GM18499 (cell line): Measurements from ENCODE around the gene TRAF6.
"Not testable (repeated sequence)": the region's sequence is repeated elsewhere in the genome, so short reads cannot be mapped to it uniquely, and the experiment has no call there.

Experiments
- ATAC-seq: cut with Tn5 transposase; IDR thresholded peaks from one replicate; pipeline ENCODE4 v1.9.1; 2021; ENCODE audit warnings: moderate number of reproducible peaks; ENCODE audit not compliant: insufficient read depth, unreplicated experiment

Gene TRAF6

DNA sequence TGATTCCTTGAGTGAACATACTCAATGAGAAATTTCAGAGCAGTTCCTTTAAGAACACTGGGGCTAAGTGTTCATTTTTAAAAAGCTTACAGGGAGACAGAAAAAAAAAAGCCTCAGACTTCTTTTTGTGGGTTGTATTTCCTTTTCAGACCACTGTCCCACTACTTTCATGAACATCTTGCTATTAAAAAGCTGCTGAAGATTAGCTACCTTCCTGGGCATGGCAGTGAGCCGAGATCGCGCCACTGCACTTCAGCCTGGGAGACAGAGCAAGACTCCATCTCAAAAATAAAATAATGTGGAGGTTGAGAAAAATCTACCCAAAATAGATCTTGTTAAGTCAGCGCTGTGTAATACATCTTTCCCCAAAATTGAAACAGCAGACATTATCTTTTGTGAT is 10.8 kb downstream of the TRAF6 start:
- no peak for ATAC-seq

DNA sequence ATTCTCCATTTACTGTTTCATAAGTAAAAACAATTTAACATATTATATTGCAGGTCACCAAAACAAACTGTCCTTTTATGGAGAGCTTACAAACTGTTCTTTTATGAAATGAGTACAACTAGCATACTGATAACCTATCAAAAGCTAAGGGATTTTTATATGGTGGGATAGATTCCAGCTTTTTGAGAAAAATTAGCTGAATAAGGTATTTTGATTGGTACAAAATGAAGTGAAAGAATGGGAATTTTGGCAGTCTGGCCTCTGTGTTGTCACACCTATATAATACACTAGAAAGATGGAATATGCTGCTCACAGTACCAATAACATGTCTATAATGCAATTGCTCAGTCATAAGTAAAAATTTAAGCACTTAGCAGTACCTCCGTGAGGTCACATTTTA is 11.4 kb downstream of the TRAF6 start:
- no peak for ATAC-seq

DNA sequence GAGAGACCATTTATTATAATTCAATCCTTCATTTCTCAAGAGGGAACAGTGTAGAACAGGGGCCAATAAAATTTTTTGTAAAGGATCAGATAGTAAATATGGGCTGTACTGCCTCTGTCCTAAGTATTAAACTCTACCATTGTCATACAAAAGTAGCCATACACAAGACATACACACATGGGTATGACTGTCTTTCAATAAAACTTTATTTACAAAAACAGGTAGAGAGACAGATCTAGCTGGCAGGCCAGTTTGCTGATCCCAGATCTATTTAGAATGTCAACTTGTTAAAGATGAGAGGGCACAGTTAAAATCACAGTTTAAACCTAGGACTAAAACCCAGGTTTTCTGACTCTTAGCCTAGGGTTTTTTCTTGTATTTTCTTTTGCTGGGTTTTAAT is 16.7 kb downstream of the TRAF6 start:
- no peak for ATAC-seq

DNA sequence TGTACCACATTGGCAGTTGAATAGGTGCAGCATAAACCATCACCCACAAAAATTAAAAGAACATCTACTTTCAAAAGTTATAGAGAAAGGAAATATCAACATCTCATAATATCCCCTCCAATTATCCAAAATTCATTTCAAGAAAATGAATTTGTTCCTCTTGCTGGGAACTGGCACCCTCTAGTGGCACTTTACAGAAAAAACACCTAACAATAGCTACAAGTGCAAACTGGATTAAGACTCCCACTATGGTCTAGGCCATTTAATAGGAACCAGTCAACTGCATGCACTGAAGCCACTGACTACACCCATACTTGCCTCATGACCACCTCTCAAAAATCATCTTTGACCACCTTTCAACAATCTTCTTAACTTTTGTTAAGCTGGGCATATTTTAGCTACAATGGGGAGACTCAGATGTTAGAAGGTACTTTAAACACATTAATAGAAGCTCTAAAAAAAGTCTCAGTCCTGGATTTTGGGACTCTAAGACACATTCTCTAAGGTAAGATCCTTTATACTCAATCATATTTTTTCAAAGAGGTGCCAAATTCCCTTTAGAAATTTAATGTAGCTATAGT is 17.3 kb downstream of the TRAF6 start:
- ATAC-seq, result no peak

DNA sequence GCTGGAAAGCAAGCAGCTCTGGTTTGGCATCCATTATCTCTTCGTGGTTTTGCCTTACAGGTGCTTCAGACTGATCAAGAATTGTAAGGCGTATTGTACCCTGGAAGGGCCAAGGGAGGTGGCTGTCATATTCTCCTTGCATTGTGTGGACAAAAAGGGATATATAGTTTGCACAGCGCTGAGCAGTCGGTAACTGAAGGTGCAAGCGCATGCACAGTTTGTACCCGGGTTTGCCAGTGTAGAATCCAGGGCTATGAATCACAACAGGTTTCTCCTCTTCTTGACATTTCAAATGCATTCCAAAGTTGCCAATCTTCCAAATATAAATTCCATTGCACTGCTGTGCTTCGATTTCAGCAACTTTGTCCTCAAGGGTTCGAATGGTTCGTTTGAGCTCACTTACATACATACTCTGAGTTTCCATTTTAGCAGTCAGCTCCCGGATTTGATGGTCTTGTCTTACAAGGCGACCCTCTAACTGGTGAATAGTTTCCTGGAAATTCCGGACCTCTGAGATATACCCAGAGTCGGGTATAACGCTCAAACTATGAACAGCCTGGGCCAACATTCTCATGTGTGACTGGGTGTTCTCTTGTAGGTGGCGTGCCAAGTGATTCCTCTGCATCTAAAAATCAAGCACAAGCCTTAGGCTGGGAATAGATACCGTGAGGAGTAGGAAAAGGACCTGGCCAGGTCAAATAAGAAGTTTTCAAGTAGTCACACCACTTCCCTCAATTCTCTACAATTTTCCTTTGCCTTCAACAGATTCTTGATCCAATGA is 19.9 kb downstream of the TRAF6 start:
- no peak for ATAC-seq

DNA sequence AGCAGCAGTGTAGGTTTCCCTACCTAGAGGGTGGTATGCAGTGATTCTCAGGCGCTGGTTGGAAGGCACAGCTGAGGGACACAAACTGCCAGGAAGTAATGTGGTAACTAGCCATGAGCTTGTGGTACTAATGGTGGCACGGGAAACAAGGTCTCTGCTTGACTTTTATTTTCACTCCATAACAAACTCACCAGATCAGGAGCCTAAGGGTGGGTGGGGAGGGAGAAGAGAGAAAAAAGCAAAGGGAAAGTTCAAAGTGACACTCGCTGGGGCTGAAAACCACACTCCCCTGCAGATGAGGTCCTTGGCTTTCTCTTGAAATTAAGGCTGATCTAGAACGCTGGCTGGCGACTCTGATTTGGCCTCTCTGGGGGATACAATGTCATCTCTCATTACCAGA is 22.0 kb downstream of the TRAF6 start:
- no peak for ATAC-seq

DNA sequence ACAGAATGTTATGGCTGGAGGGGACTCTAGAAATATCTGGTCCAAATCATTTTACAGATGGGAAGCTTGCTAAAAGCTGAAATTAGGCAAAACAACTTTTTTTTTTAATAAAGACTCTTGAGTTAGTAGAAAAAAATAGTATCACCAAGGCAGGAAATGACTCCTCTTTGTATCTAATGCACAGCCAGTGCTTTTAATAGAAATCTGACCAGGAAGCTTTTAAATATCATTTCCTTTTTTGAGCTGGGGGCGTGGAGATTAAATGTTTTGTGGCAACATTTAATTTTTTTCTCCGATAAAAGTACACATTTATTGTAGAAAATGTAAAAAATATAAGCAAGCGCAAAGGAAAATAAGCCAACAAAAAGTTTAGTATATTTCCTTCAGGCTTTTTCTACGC is 22.5 kb downstream of the TRAF6 start:
- no peak for ATAC-seq

DNA sequence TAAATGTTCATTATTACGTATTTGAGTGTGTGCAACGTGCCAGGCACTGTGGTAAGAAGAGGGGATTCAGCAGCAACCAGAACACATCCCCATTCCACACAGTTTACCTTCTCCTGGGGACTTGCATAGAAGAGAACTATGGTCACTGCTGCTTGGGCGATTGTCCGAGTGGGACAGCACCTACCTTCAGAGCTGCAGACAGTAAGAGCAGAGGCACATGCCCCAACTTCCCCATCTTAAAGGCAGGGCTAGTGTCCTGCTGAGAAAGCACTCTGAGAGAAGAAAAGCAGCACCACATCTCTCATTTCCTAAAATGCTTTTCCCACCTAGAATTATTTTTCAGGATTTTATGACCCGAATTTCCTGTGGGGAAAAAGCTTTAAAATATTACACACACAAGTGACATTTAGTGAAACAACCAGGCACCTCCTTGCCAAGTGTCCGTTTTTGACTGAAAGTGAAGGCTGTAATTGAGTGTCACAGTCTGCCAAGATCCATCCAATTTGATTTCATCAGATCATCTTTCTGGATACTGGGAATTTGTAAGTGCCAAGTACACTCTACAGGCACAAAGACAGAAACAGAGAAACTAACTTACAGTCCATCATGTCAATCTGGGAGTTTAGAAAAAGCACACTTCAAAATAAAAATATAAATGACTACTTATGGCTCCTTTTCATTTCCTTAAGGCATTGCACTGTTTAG is 24.6 kb downstream of the TRAF6 start:
- no peak for ATAC-seq

DNA sequence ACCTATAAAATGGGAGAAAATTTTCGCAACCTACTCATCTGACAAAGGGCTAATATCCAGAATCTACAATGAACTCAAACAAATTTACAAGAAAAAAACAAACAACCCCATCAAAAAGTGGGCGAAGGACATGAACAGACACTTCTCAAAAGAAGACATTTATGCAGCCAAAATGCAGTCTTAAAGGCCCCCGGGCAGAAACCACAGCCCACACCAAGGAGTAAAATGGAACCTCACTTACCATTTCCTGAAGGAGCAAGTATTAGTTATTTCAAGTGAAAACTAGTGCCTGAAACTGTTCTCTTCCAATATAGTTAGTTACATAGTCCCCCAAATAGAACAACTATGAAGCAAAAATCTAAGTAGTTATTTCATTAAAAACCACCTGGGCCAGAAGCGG is 27.0 kb downstream of the TRAF6 start:
- not testable (repeated sequence) for ATAC-seq

DNA sequence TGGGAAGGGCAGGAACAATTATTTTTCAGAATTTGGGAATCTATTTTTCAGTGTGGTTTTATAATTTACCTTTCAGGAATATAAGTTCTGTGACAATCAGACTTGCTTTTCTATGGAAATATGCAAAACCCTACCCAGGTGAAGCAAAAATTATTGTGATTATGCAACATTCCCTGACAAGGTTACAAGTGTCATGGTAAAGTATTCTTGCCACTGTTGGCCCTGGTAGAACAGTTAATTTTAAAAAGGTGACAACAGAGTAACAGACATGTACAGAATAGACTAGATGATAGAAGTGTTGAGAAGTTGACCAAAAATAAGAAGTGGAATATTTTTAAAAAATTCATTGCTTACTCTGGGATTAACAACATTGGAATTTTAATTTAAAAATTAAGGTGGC is 29.2 kb downstream of the TRAF6 start:
- no peak for ATAC-seq

DNA sequence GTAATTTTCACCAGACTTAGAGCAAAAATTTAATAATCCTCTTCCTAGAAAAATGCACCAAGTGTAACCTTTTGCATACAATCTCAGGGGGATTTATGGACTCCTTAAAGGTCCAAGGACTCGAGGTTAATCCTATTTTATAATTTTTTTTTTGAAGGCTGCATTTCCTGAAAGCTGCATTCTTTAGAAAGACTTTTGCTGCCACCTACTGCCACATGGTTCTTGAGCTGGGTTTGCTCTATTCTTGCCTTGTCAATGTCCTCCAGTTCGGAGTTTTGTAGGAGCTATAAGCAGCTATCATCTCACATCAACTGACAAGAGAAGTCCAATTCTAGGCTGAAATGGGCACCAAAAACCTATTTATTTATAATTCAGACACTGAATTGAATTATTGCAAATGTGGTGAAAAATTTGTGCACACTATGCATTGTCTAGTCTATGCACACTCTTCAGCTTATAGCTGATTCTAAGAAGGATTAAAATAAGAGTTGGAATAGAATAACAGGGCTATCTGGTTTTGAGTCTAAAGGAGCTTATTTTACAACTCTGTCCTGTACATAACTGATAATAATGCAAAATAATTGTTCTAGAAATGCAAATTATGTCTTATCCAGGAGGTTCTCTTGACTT is 31.3 kb downstream of the TRAF6 start:
- no peak for ATAC-seq

DNA sequence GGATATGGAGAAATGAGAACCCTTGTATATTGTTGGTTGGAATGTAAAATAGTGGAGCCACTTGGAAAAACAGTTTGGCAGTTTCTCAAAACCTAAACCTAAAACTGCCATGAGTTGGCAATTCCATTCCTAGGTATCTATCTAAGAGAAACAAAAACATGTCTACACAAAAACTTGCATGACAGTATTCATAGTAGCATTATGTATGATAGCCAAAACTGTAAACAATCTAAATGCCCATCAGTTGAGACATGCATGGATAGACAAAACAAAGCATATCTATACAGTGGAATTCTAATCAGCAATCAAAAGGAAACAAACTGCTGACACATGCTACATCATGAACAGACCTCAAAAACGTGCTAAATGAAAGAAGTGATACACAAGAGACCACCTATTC is 34.9 kb downstream of the TRAF6 start:
- ATAC-seq, result no peak

DNA sequence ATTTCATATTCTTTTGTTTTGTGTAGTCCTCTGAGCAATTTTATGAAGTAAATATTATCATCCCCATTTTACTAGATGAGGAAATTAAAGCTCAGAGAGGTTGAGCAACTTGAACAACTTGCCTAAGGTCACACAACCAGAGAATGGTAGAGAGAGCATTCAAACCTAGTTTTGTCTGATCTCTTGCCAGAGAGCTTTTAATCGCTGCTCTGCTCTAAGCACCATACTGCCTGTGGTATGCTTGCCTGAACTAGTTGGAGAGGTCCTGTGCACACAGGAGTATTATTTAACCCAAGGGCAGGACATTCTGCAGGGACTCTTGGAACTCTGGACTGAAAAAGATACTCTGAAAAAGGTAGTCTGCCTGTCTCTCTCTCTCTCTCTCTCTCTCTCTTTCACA is 38.5 kb downstream of the TRAF6 start:
- ATAC-seq, result no peak

DNA sequence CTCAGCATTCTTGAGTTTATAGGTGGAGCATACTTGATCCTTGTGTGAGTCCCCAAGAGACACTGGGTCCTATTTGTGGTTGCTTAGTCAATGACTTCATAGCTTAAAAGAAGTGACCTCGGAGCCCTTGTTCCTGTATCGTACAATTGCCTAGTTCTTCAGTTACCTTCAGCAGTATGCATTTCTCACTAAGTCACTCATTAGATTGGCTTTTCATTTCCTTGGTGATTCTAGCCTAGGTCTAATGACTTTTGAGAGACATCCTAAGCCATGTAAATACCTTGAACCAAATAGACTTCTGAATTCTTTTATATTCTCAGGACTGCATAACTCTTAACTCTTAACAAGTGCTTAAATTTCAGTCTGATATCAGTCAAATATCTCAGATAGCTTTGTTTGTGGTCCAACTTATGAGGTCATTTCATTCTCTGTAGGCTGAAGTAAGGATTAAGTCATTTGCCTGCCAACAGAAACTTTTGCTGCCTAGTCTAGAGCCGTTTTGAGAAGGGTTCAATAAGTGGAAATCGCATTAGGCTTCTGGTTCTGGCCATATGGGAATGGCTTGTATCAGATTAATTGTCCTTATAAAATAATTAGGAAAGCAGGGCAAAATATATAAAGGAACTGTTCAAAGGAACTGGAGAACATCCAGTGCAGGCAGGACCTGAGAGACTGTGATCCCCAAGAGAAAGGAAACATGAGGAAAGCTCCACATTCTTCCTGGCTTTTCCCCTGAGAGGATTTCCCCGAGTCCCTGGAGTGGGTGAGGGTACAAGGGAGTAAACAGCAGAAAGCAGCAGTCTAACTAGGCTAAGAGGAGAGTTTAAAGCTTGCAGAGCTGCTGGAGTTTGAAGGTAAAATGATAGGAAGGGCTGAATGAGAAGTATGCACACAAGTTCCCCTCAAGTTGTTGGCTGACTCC is 39.9 kb downstream of the TRAF6 start:
- ATAC-seq, result no peak

DNA sequence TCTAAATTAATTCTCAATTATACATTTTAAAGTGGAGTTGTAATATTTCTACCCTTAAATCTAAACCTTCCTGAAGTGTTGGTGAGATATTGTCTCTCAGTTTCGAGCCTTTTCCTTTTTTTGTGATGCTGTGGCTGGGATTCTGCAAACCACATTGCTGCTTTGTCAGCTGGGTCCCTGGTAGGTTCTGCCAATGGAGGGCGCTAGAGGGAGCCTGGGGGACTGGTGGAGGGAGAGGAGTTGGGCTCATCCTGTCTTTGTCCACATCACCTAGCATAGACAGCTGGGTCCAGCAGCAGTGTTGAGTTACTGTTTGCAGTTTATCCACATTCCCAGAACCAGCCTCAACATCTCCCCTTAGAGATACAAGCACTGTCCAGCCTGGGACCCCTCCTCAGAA is 41.0 kb downstream of the TRAF6 start:
- no peak for ATAC-seq

DNA sequence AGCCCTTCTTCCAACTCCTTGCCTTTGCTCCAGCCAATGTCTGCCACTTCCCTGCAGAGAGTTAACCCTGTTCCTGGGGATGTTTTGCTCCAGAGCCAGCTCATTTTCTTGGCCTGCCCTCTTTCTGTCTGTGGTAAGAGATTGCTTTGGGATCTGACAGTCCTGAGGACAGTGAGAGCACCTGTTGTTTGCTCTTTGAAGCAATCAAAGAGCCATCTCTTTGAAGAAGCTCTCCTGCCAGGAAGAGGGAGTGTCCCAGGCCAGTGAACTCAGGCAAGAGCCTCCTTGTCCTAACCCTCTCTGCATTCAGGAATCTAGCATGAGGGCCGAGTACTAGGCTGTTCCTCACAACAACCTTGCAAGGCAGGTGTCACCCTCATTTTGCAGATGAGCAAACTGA is 42.2 kb downstream of the TRAF6 start:
- no peak for ATAC-seq

DNA sequence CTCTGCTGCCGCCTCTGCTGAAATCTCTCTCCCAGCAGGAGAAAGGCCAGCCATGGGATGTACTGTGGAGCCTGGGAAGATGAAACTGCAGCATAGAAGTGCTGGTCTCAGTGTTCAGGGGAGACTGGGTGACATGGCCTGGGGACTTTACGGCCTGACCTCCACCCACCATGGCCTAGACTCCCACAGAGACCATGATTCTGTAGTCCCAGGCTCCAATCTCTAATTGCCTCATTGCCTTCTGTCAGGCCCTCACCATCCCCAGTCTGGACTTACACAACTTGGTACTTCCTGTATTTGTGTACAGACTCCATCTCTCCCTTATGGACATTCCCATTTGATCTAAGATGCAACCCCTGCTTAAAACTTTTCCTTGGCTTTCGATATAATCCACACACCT is 43.1 kb downstream of the TRAF6 start:
- ATAC-seq, result no peak

DNA sequence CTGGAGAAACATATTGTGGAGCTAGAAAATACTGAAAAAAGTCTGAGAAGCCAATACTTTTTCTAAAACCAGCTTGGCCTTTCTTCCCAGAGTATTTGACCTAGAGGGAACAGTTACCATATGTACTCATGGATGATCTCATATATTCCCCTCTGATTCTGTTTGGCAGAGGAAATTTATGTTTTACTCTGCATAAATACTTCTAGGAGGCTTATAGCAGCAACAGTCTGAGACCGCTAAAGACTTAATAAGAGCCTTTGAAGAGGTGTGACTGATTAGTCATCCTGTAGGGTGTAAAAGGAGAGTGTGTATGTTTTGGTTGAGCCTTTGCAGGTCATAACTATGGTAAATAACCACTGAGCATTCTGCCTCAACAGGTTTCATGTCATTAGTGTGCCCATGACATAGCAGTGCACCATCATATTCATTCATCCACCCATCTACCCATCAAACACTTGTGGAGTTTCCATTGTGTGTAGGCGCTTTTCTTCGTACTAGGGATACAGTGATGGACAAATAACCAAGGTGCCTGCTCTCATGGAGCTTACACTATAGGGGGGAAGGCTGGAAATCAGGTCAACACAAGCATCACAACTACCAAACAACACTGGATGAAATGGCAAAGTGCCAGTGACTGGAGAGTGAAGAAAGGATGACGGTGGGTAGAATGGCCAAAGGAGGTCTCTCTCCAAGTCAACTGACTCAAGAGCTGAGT is 44.5 kb downstream of the TRAF6 start:
- ATAC-seq, result no peak

DNA sequence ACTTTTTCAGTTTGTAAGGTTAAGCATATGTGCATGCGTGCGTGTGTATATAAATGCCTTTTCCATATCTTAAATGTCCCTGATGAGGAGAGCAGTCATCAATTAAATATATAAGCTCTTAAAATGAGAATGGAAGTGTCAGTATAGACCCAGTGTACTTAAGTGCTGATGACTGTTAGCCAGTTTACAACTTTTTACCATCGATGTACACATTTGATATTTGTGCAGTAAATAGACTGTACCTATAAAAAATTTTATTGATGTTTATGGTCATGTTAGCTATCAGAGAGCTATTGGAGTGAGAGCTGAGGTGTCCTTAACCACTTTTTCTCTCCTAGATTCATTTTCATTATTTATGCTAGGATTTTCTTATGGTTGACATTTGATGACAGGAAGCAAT is 45.4 kb downstream of the TRAF6 start:
- ATAC-seq, result no peak

DNA sequence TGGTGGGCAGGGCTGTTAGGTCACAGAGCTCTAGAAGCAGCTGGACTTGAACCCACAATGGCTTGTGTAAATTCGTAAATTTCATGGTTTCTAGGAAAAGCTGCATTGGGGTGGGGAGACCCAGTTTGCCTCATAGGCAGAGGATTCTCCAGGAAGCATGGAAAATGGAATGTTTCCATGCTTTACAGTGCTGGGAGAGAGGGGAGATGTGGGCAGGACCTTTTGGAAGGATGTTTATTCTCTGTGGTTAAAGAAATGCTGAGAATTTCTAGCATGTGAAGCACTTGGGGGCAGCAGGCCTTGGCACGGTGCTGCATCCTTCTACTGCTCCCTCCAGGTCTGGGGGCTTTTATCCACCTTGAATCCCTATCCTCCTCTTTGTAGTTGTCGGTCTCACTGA is 46.3 kb downstream of the TRAF6 start:
- no peak for ATAC-seq
